ENCODE results near the gene ACTR5.

DNA sequence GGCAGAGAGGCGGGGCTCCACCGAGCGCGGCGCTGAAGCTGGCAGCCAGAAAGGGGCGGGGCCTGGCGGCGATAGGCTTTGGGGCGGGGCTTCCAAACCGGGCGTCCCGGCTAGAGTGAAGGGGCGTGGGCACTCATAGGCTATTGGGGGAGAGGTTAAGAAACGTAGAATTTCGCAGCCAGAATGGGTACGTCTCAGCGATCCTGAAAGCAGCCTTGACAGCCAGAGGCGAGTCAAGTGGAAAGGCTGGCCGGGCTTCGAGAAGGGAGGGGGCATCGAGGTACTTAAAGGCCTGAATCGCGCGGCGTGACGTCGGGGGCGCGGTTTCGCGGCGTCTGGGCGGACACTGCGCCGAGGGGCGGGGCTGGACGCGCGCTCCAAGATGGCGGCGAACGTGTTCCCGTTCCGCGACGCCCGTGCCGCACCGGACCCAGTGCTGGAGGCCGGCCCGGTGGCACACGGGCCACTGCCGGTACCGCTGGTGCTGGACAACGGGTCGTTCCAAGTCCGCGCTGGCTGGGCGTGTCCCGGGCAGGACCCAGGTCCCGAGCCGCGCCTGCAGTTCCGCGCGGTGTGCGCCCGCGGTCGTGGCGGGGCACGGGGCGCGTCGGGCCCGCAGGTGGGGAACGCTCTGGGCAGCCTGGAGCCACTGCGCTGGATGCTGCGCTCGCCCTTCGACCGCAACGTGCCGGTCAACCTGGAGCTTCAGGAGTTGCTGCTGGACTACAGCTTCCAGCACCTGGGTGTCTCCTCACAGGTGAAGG lies at the start of gene ACTR5:
- TF ChIP-seq, protein P1, sequence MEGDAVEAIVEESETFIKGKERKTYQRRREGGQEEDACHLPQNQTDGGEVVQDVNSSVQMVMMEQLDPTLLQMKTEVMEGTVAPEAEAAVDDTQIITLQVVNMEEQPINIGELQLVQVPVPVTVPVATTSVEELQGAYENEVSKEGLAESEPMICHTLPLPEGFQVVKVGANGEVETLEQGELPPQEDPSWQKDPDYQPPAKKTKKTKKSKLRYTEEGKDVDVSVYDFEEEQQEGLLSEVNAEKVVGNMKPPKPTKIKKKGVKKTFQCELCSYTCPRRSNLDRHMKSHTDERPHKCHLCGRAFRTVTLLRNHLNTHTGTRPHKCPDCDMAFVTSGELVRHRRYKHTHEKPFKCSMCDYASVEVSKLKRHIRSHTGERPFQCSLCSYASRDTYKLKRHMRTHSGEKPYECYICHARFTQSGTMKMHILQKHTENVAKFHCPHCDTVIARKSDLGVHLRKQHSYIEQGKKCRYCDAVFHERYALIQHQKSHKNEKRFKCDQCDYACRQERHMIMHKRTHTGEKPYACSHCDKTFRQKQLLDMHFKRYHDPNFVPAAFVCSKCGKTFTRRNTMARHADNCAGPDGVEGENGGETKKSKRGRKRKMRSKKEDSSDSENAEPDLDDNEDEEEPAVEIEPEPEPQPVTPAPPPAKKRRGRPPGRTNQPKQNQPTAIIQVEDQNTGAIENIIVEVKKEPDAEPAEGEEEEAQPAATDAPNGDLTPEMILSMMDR (IDR thresholded peaks at IDR 0.05) = no peak
- TF ChIP-seq POLR2A (IDR thresholded peaks at IDR 0.05) = peak; percentile 61 to 70

Data from gastroesophageal sphincter (tissue), 3 donors.